Measurements from ENCODE around the gene SMARCAL1. TPM values are rescaled to one million over a fixed set of nuclear protein-coding genes. Genes with fewer than 3 reads are reported as not detected.

The SMARCAL1 gene
- total RNA-seq, 1 experiment from 2014 or later, result 8.6 TPM

DNA sequence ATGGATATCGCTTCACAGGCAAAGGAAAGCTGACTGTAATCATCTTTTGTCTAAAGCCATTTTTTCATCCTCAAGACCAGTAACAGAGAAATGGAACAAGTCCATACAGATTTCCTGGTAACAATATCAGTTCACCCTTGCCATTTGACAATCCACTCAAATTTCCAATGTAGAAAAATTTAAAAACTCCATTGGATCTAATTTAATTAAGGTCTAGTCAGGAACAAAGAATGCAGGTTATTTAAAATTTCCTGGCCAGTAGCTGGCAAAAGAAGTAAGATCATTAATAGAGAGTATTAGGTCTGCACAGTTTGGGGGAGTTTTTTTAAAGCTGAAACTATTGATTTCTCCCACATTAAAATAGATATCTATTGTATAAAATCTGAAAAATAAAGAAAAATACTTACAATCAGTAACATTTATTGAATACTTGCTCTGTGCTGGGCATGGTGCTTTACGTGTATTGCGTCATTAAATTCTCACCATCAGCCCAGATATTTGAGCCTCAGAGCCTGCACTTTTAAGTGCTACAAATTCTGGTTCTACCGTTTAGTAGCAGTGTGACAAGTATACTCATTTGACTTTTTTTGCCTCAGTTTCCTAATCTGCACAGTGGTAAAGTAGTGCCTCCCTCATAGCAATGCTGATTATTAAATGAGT, 41.8 kb downstream of the SMARCAL1 start:
- no peak for DNase-seq (ENCODE audit: low read depth)
- in situ Hi-C loops (cut with HindIII; ENCODE audit: low pct_unique_long_range_greater_than_20kb, low sequenced_read_pairs), result no loop called here

DNA sequence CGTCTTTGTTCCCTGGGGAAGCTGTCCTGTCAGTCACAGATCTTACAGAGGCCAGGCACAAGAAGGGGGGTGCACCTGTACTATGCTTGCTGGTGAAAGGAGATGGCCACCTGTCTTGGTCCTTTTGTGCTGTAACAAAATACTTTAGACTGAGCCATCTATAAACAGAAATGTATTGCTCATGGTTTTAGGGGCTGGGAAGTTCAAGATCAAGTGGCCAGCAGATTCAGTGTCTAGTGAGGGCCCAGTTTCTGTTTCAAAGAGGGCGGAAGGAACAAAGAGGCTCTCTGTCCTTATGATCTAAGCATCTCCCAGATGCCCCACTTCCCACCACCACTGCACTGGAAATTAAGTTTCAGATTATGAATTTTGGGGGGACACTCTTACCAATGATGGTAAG, 50.9 kb downstream of the SMARCAL1 start:
- in situ Hi-C loops (cut with HindIII; ENCODE audit: low pct_unique_long_range_greater_than_20kb, low sequenced_read_pairs), result no loop called here
- DNase-seq (ENCODE audit: low read depth), result no peak

- no peak for DNase-seq (ENCODE audit: low read depth)
- in situ Hi-C loops (cut with HindIII; ENCODE audit: low pct_unique_long_range_greater_than_20kb, low sequenced_read_pairs), result no loop called here
Measured at GRCh38 chr2:216464104-216464720, 51.9 kb downstream of the SMARCAL1 start.

GRCh38 chr2:216465579-216466195, 53.4 kb downstream of the SMARCAL1 start:
- in situ Hi-C loops (cut with HindIII; ENCODE audit: low pct_unique_long_range_greater_than_20kb, low sequenced_read_pairs), result no loop called here
- DNase-seq (ENCODE audit: low read depth), result no peak

- DNase-seq (ENCODE audit: low read depth), result no peak
- in situ Hi-C loops (cut with HindIII; ENCODE audit: low pct_unique_long_range_greater_than_20kb, low sequenced_read_pairs), result no loop called here
Measured at GRCh38 chr2:216467845-216468244, 55.6 kb downstream of the SMARCAL1 start.

DNA sequence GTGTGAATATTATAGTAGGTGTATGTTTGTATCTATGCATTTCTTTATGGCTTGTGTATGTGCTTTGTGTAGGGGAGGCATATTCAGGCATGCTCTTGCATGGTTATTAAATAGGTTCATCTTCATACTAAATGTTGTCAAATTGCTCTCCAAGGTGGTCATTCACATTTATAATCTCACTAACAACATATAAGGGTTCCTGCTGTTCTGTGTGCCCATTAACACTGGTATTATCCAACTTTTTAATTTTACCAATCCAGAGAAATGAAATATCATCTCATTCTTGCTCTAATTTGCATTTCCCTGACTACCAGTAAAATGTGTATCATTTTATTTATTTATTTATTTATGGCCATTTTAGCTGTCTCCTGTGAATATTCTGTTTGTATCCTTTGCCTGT, 57.4 kb downstream of the SMARCAL1 start:
- in situ Hi-C loops (cut with HindIII; ENCODE audit: low pct_unique_long_range_greater_than_20kb, low sequenced_read_pairs), result no loop called here
- DNase-seq (ENCODE audit: low read depth), result no peak

GRCh38 chr2:216473187-216473586, 60.9 kb downstream of the SMARCAL1 start:
- no peak for DNase-seq (ENCODE audit: low read depth)
- in situ Hi-C loops (cut with HindIII; ENCODE audit: low pct_unique_long_range_greater_than_20kb, low sequenced_read_pairs), result no loop called here

GRCh38 chr2:216474925-216475670, 62.8 kb downstream of the SMARCAL1 start:
- no peak for DNase-seq (ENCODE audit: low read depth)
- in situ Hi-C loops (cut with HindIII; ENCODE audit: low pct_unique_long_range_greater_than_20kb, low sequenced_read_pairs), result no loop called here

GRCh38 chr2:216475767-216476166, 63.5 kb downstream of the SMARCAL1 start:
- DNase-seq (ENCODE audit: low read depth), result no peak
- in situ Hi-C loops (cut with HindIII; ENCODE audit: low pct_unique_long_range_greater_than_20kb, low sequenced_read_pairs), result no loop called here

- no peak for DNase-seq (ENCODE audit: low read depth)
- in situ Hi-C loops (cut with HindIII; ENCODE audit: low pct_unique_long_range_greater_than_20kb, low sequenced_read_pairs), result no loop called here
Measured at GRCh38 chr2:216477283-216478035, 65.2 kb downstream of the SMARCAL1 start.

DNA sequence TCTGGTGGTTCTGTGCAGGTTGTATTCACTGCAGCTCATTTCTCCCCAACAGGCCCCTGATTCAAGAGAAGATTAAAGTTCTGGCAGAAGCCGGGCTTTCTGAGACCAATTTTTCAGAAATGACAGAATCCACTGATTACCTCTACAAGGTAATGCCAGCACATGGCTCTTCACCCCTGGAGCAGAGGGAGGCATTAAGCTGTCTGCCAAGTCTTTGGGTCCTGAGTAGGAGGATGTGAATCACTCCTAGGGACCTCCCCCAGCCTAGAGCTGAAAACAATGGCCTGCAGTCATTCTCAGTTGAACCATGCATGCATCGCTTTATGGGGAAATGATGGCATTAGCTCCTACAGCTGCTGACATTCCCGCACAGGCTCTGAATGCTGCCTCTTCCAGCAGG, 65.9 kb downstream of the SMARCAL1 start:
- DNase-seq (ENCODE audit: low read depth), result peak; percentile 25

GRCh38 chr2:216478791-216479190, 66.5 kb downstream of the SMARCAL1 start:
- in situ Hi-C loops (cut with HindIII; ENCODE audit: low pct_unique_long_range_greater_than_20kb, low sequenced_read_pairs), result no loop called here
- no peak for DNase-seq (ENCODE audit: low read depth)

More for the DNA sequence above, 65.9 kb downstream of the SMARCAL1 start:
- in situ Hi-C loops (cut with HindIII; ENCODE audit: low pct_unique_long_range_greater_than_20kb, low sequenced_read_pairs), result no loop called here

GRCh38 chr2:216480221-216480620, 67.9 kb downstream of the SMARCAL1 start:
- in situ Hi-C loops (cut with HindIII; ENCODE audit: low pct_unique_long_range_greater_than_20kb, low sequenced_read_pairs), result no loop called here
- DNase-seq (ENCODE audit: low read depth), result no peak

GRCh38 chr2:216482640-216483039, 70.4 kb downstream of the SMARCAL1 start:
- in situ Hi-C loops (cut with HindIII; ENCODE audit: low pct_unique_long_range_greater_than_20kb, low sequenced_read_pairs), result no loop called here

DNA sequence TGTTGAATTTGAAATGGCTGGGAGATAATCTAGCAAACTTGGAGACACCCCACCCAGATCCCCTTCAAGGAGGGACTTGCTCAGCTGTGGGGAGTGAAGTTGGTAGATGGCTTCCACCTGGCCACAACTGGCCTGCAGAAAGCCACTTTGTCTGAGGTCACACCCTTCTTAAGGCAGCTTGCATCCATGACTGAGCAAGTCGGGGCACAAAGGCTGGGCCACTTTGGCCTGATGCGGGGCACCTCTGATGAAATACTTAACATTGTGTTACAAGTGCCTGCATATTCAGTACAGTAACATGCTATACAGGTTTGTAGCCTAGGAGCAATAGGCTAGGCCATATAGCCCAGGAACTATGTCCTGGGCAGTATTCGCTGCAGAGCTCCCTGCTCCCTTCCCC, 73.0 kb downstream of the SMARCAL1 start:
- in situ Hi-C loops (cut with HindIII; ENCODE audit: low pct_unique_long_range_greater_than_20kb, low sequenced_read_pairs), result no loop called here
- no peak for DNase-seq (ENCODE audit: low read depth)

More at GRCh38 chr2:216482640-216483039, 70.4 kb downstream of the SMARCAL1 start:
- DNase-seq (ENCODE audit: low read depth), result no peak

DNA sequence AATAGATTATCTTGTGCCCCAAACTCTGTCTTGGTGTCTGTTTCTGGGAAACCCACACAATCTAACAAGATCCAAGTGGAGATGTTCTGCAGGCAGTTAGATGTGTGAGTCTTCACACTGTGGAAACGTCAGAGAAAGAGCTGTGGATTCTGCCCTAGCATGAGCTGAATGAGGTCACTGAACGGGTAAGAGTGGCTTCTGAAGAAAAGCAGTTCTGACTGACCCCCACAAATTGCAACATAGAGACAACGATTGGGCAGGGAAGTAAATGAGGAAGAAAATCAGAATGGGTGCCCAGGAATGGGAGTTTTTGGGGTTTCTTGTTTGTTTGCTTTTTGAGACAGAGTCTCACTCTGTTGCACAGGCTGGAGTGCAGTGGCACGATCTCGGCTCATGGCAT, 73.5 kb downstream of the SMARCAL1 start:
- no peak for DNase-seq (ENCODE audit: low read depth)
- in situ Hi-C loops (cut with HindIII; ENCODE audit: low pct_unique_long_range_greater_than_20kb, low sequenced_read_pairs), result no loop called here

DNA sequence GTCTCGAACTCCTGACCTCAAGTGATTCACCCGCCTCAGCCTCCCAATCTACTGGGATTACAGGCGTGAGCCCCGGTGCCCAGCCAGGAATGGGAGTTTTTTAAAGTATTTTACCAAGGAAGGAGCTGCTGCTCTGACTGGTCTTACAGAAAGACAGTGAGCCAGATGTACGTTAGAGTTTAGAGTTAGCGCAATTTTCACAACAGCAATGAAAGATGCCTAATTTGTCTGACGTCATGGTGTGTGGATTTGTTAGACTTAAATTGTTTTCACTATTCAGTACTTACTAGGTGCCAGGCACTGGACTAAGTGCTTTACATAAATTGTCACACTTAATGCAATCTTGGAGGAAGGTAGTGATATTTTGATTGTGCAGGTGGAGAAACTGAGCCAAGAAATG, 74.0 kb downstream of the SMARCAL1 start:
- no peak for DNase-seq (ENCODE audit: low read depth)
- in situ Hi-C loops (cut with HindIII; ENCODE audit: low pct_unique_long_range_greater_than_20kb, low sequenced_read_pairs), result no loop called here

- no peak for DNase-seq (ENCODE audit: low read depth)
- in situ Hi-C loops (cut with HindIII; ENCODE audit: low pct_unique_long_range_greater_than_20kb, low sequenced_read_pairs), result no loop called here
Measured at GRCh38 chr2:216486708-216487107, 74.4 kb downstream of the SMARCAL1 start.

All from Caki2 (cell line).